ENCODE measurements around the gene TMEM131L. TPM values are rescaled to one million over a fixed set of nuclear protein-coding genes. Genes with fewer than 3 reads are reported as not detected.

Gene TMEM131L
- polyA plus RNA-seq, 4 donors: 21.9 to 29.0 (median 27.0) TPM

GRCh38 chr4:153474251-153474650 is 8.1 kb downstream of the TMEM131L start:
- DNase-seq (ENCODE audit: low read depth in 4 of 4, low spot score in 3 of 4): no peak

GRCh38 chr4:153476829-153477574 is 10.8 kb downstream of the TMEM131L start:
- no peak for DNase-seq (ENCODE audit: low read depth in 4 of 4, low spot score in 3 of 4)

- no peak for DNase-seq (ENCODE audit: low read depth in 4 of 4, low spot score in 3 of 4)
Observed at GRCh38 chr4:153479101-153479500, 12.9 kb downstream of the TMEM131L start.

- DNase-seq (ENCODE audit: low read depth in 4 of 4, low spot score in 3 of 4): no peak
Observed at GRCh38 chr4:153480704-153481103, 14.5 kb downstream of the TMEM131L start.

GRCh38 chr4:153481478-153481877 is 15.3 kb downstream of the TMEM131L start:
- DNase-seq (ENCODE audit: low read depth in 4 of 4, low spot score in 3 of 4): no peak

GRCh38 chr4:153483432-153484418 is 17.6 kb downstream of the TMEM131L start:
- no peak for DNase-seq (ENCODE audit: low read depth in 4 of 4, low spot score in 3 of 4)

- DNase-seq (ENCODE audit: low read depth in 4 of 4, low spot score in 3 of 4): no peak
Observed at GRCh38 chr4:153485359-153485758, 19.2 kb downstream of the TMEM131L start.

- no peak for DNase-seq (ENCODE audit: low read depth in 4 of 4, low spot score in 3 of 4)
Observed at GRCh38 chr4:153485860-153486259, 19.7 kb downstream of the TMEM131L start.

- no peak for DNase-seq (ENCODE audit: low read depth in 4 of 4, low spot score in 3 of 4)
Observed at GRCh38 chr4:153486281-153487151, 20.4 kb downstream of the TMEM131L start.

- DNase-seq (ENCODE audit: low read depth in 4 of 4, low spot score in 3 of 4): no peak
Observed at GRCh38 chr4:153488006-153488891, 22.1 kb downstream of the TMEM131L start.

GRCh38 chr4:153489856-153490558 is 23.8 kb downstream of the TMEM131L start:
- DNase-seq (ENCODE audit: low read depth in 4 of 4, low spot score in 3 of 4): no peak

GRCh38 chr4:153490985-153491483 is 24.9 kb downstream of the TMEM131L start:
- DNase-seq (ENCODE audit: low read depth in 4 of 4, low spot score in 3 of 4): no peak

GRCh38 chr4:153494562-153494961 is 28.4 kb downstream of the TMEM131L start:
- no peak for DNase-seq (ENCODE audit: low read depth in 4 of 4, low spot score in 3 of 4)

GRCh38 chr4:153495480-153496193 is 29.5 kb downstream of the TMEM131L start:
- no peak for DNase-seq (ENCODE audit: low read depth in 4 of 4, low spot score in 3 of 4)

- DNase-seq (ENCODE audit: low read depth in 4 of 4, low spot score in 3 of 4): no peak
Observed at GRCh38 chr4:153497091-153497531, 31.0 kb downstream of the TMEM131L start.

GRCh38 chr4:153497988-153498967 is 32.1 kb downstream of the TMEM131L start:
- DNase-seq (ENCODE audit: low read depth in 4 of 4, low spot score in 3 of 4): no peak

GRCh38 chr4:153499005-153499404 is 32.8 kb downstream of the TMEM131L start:
- no peak for DNase-seq (ENCODE audit: low read depth in 4 of 4, low spot score in 3 of 4)

Data from right renal pelvis (tissue), 4 donors.